PC-3 (cell line): Measurements from ENCODE around the gene HTD2. TPM values are rescaled to one million over a fixed set of nuclear protein-coding genes. Genes with fewer than 3 reads are reported as not detected.

Source experiments
- ATAC-seq: fragments of 200-7000 bp; cut with Tn5 transposase; 2 replicates; pipeline ENCODE4 v1.9.1; 2020; ENCODE audit warnings: mild to moderate bottlenecking, moderate library complexity
- BruUV-seq: library from RNA; stranded (reverse); fragments of 400-500 nt; replicated peaks from 2 replicates; lab custom pipeline; 2021; lab: Mats Ljungman, UMichigan
- CTCF ChIA-PET: fragments of 300-600 bp; sonication (Branson Sonifier 250); formaldehyde crosslinking; loops from one replicate; lab custom pipeline; 2022; ENCODE audit warnings: antibody characterized with exemption; lab: Charles Lee
- POLR2A ChIA-PET: fragments of 300-600 bp; sonication (Branson Sonifier 250); formaldehyde crosslinking; loops from one replicate; lab custom pipeline; 2022; ENCODE audit warnings: antibody characterized with exemption; ENCODE audit not compliant: unreplicated experiment; lab: Charles Lee
- DNase-seq: peaks from one replicate; pipeline ENCODE4 v3.0.0-alpha.2; 2015
- H2AFZ ChIP-seq: fragments of 300-600 bp; sonication (generic); 2 replicates; pipeline ENCODE4 v1.6.0; 2016; ENCODE audit warnings: antibody characterized with exemption, low read length
- H3F3A ChIP-seq: fragments of 300-600 bp; sonication (generic); one replicate; pipeline ENCODE4 v1.6.0; 2017; ENCODE audit warnings: antibody characterized with exemption, low read length, control low read depth, mild to moderate bottlenecking; ENCODE audit not compliant: unreplicated experiment
- H3K27ac ChIP-seq: fragments of 300-600 bp; sonication (generic); 2 replicates; pipeline ENCODE4 v1.5.1; 2016; ENCODE audit warnings: mild to moderate bottlenecking, low read length
- H3K27me3 ChIP-seq: fragments of 300-600 bp; sonication (generic); 2 replicates; pipeline ENCODE4 v1.6.1; 2016; ENCODE audit warnings: low read length, mixed read lengths
- H3K36me3 ChIP-seq: fragments of 300-600 bp; sonication (generic); 2 replicates; pipeline ENCODE4 v1.6.1; 2016; ENCODE audit warnings: low read depth, mixed run types, low read length, mixed read lengths
- H3K4me1 ChIP-seq: fragments of 300-600 bp; sonication (generic); 2 replicates; pipeline ENCODE4 v1.5.1; 2016; ENCODE audit warnings: low read length; ENCODE audit not compliant: insufficient read depth
- H3K4me2 ChIP-seq: fragments of 300-600 bp; sonication (generic); 2 replicates; pipeline ENCODE4 v1.6.0; 2016; ENCODE audit warnings: low read length
- H3K4me3 ChIP-seq: fragments of 300-600 bp; sonication (generic); 2 replicates; pipeline ENCODE4 v1.5.1; 2016; ENCODE audit warnings: mild to moderate bottlenecking, low read length, mixed read lengths
- H3K79me2 ChIP-seq: fragments of 300-600 bp; sonication (generic); 2 replicates; pipeline ENCODE4 v1.6.1; 2017; ENCODE audit warnings: low read length, mixed read lengths
- H3K9ac ChIP-seq: fragments of 300-600 bp; sonication (generic); 2 replicates; pipeline ENCODE4 v1.6.0; 2016; ENCODE audit warnings: mild to moderate bottlenecking, low read length
- H3K9me2 ChIP-seq: fragments of 300-600 bp; sonication (generic); replicated peaks from 2 replicates; pipeline ENCODE4 v1.6.1; 2016; ENCODE audit warnings: mixed run types, low read length, mixed read lengths
- H3K9me3 ChIP-seq: fragments of 300-600 bp; sonication (generic); 2 replicates; pipeline ENCODE4 v1.6.1; 2016; ENCODE audit warnings: low read length, mixed read lengths
- H4K20me1 ChIP-seq: fragments of 300-600 bp; sonication (generic); 2 replicates; pipeline ENCODE4 v1.6.1; 2016; ENCODE audit warnings: low read length, mixed read lengths
- EZH2 ChIP-seq: fragments of 300-600 bp; sonication (generic); IDR thresholded peaks from one replicate; pipeline ENCODE4 v1.6.1; 2017; ENCODE audit warnings: antibody characterized with exemption, mild to moderate bottlenecking, low read length; ENCODE audit not compliant: unreplicated experiment
- EZH2phosphoT487 ChIP-seq: fragments of 300-600 bp; sonication (generic); IDR thresholded peaks from 2 replicates; pipeline ENCODE4 v1.6.1; 2018; ENCODE audit warnings: mild to moderate bottlenecking, antibody characterized with exemption, low read length, borderline replicate concordance
- intact Hi-C: fragments of 100-400 bp; cut with micrococcal nuclease; formaldehyde crosslinking; loops from 2 replicates; pipeline ENCODE4 v1.9.0; 2023
- total RNA-seq: library from RNA; depleted of rRNA; stranded (reverse); fragments of >200 nt; gene quantifications from 2 replicates; pipeline ENCODE4 v1.2.3, GENCODE V29; 2014
- TF ChIP-seq, protein P1 (sequence below): fragments of 300-600 bp; sonication (generic); conservative IDR thresholded peaks from 2 replicates; pipeline ENCODE4 v1.5.1; 2017; ENCODE audit warnings: antibody characterized with exemption, low read depth, mild to moderate bottlenecking, low read length

Gene HTD2
- total RNA-seq, 1 experiment from 2014 or later: 6.9 TPM

DNA sequence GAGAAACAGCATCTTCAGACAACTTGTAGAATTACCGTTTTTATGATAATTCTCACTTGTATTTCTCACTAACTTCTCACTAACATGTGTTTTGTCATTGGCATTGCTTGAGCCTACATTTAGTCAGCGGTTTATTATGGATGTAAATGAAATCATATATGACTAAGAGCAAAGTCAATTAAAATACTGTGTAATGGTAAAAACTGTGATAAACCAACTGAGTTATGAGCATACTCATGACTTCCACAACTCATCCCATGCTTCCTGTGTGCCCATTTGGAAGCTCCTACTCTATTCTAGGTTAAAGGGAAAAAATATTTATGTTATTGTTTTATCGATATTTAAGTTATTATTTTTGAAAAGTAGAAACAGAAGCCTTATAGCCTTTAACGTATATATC, 39.1 kb downstream of the HTD2 start:
- Histone ChIP-seq H3K4me1 (peaks cover 18% of the 10 kb centered on the region), H3F3A (no peaks in the 10 kb centered on the region), H3K4me3 (no peak overlapping the region), H3K4me2 (no peak overlapping the region), H4K20me1 (no peaks in the 10 kb centered on the region), H3K79me2 (no peaks in the 10 kb centered on the region), H3K36me3 (no peaks in the 10 kb centered on the region), H3K9me3 (no peaks in the 10 kb centered on the region), H2AFZ (no peak overlapping the region), H3K9ac (no peak overlapping the region), H3K27me3 (no peaks in the 10 kb centered on the region), H3K9me2 (no peaks in the 10 kb centered on the region), H3K27ac (peak overlapping the region; percentile 18; the same call in 1 of the 2 replicates)
- ChIA-PET CTCF (interaction anchor here (1.0 kb wide), 1 partner anchor 39 kb away, joined by 3 read pairs; the partner anchor contains the start of genes HTD2 and RPP14), POLR2A (no interaction called here)
- ATAC-seq (peak; percentile 69), DNase-seq (peak; percentile 35)
- intact Hi-C loops: no loop called here
- no peak for TF ChIP-seq EZH2phosphoT487
- no peak for TF ChIP-seq EZH2
- TF ChIP-seq, protein P1, sequence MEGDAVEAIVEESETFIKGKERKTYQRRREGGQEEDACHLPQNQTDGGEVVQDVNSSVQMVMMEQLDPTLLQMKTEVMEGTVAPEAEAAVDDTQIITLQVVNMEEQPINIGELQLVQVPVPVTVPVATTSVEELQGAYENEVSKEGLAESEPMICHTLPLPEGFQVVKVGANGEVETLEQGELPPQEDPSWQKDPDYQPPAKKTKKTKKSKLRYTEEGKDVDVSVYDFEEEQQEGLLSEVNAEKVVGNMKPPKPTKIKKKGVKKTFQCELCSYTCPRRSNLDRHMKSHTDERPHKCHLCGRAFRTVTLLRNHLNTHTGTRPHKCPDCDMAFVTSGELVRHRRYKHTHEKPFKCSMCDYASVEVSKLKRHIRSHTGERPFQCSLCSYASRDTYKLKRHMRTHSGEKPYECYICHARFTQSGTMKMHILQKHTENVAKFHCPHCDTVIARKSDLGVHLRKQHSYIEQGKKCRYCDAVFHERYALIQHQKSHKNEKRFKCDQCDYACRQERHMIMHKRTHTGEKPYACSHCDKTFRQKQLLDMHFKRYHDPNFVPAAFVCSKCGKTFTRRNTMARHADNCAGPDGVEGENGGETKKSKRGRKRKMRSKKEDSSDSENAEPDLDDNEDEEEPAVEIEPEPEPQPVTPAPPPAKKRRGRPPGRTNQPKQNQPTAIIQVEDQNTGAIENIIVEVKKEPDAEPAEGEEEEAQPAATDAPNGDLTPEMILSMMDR: no peak
- BruUV-seq: no TSS peak

DNA sequence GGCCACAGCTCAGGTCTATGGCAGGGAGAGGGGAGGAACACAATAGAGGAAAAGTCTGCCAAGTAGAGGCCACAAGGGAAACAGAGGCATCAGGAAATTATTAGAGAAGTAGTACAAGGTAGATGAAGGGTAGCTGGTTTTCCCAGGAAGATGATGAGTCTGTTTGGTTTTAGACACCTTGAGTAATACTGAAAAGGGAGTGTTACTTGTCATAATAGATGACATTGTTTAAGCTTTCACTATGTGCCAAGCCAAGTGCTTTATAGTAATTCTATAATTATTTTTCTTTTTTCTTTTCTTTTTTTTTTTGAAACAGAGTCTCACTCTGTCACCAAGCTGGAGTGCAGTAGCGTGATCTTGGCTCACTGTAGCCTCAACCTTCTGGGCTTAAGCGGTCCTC, 40.0 kb downstream of the HTD2 start:
- CTCF ChIA-PET: no interaction called here

DNA sequence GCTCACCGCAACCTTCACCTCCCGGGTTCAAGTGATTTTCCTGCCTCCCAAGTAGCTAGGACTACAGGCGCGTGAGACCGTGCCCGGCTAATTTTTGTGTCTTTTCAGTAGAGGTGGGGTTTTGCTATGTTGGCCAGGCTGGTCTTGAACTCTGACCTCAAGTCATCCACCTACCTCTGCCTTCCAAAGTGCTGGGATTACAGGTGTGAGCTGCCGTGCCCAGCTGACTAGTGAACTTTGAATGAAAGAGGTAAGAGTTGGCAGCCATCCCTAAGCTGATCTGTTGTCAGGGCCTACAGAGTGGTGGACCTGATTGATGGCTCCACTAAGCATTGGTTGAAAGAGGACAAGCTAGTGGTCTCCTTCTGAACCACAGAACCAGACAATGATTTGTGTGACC, 41.7 kb downstream of the HTD2 start:
- BruUV-seq: no TSS peak
- ATAC-seq (no peak), DNase-seq (no peak)
- no peak overlapping the region for H2AFZ ChIP-seq
- H3K9me2 ChIP-seq: no peaks in the 10 kb centered on the region
- TF ChIP-seq EZH2phosphoT487 (no peak), EZH2 (no peak)
- TF ChIP-seq, protein P1: no peak
- H4K20me1 ChIP-seq: no peaks in the 10 kb centered on the region
- CTCF ChIA-PET: no interaction called here
- H3K4me3 ChIP-seq: no peak overlapping the region
- H3K27me3 ChIP-seq: no peaks in the 10 kb centered on the region
- H3F3A ChIP-seq: no peaks in the 10 kb centered on the region
- peaks cover 16% of the 10 kb centered on the region for H3K4me1 ChIP-seq
- POLR2A ChIA-PET: no interaction called here
- H3K9me3 ChIP-seq: no peaks in the 10 kb centered on the region
- H3K36me3 ChIP-seq: no peaks in the 10 kb centered on the region
- intact Hi-C loops: no loop called here
- H3K9ac ChIP-seq: no peak overlapping the region
- no peaks in the 10 kb centered on the region for H3K79me2 ChIP-seq
- H3K4me2 ChIP-seq: no peak overlapping the region
- no peak overlapping the region for H3K27ac ChIP-seq

More for the DNA sequence above, 40.0 kb downstream of the HTD2 start:
- Histone ChIP-seq H3F3A (no peaks in the 10 kb centered on the region), H3K4me3 (no peak overlapping the region), H4K20me1 (no peaks in the 10 kb centered on the region), H3K79me2 (no peaks in the 10 kb centered on the region), H3K9ac (no peak overlapping the region), H3K9me2 (no peaks in the 10 kb centered on the region), H3K27ac (no peak overlapping the region), H3K9me3 (no peaks in the 10 kb centered on the region), H3K4me1 (peaks cover 16% of the 10 kb centered on the region), H3K36me3 (no peaks in the 10 kb centered on the region), H3K27me3 (no peaks in the 10 kb centered on the region), H2AFZ (no peak overlapping the region), H3K4me2 (no peak overlapping the region)
- TF ChIP-seq EZH2phosphoT487: no peak
- no peak for TF ChIP-seq EZH2
- TF ChIP-seq, protein P1: no peak
- POLR2A ChIA-PET: no interaction called here
- intact Hi-C loops: no loop called here
- no peak for DNase-seq
- no peak for ATAC-seq
- no TSS peak for BruUV-seq
